ENCODE measurements around the gene GADD45GIP1.
"Not testable (repeated sequence)": the region's sequence is repeated elsewhere in the genome, so short reads cannot be mapped to it uniquely, and the experiment has no call there.

The GADD45GIP1 gene

GRCh38 chr19:12987781-12988180, 30.8 kb upstream of the GADD45GIP1 start:
- no peak for DNase-seq (ENCODE audit: low read depth)

- no peak for DNase-seq (ENCODE audit: low read depth)
These were observed 30.2 kb upstream of the GADD45GIP1 start for GRCh38 chr19:12987190-12987589.

GRCh38 chr19:12986726-12987125, 29.7 kb upstream of the GADD45GIP1 start:
- DNase-seq (ENCODE audit: low read depth): no peak

GRCh38 chr19:12985049-12985776, 28.2 kb upstream of the GADD45GIP1 start:
- no peak for DNase-seq (ENCODE audit: low read depth)

- no peak for DNase-seq (ENCODE audit: low read depth)
These were observed 27.6 kb upstream of the GADD45GIP1 start for GRCh38 chr19:12984683-12985048.

GRCh38 chr19:12984143-12984627, 27.2 kb upstream of the GADD45GIP1 start:
- no peak for DNase-seq (ENCODE audit: low read depth)

GRCh38 chr19:12983542-12984142, 26.6 kb upstream of the GADD45GIP1 start:
- DNase-seq (ENCODE audit: low read depth): peak; percentile 48

- DNase-seq (ENCODE audit: low read depth): no peak
These were observed 26.1 kb upstream of the GADD45GIP1 start for GRCh38 chr19:12983091-12983490.

- no peak for DNase-seq (ENCODE audit: low read depth)
These were observed 25.6 kb upstream of the GADD45GIP1 start for GRCh38 chr19:12982648-12983047.

GRCh38 chr19:12979974-12980373, 23.0 kb upstream of the GADD45GIP1 start:
- DNase-seq (ENCODE audit: low read depth): no peak

GRCh38 chr19:12976109-12976508, 19.1 kb upstream of the GADD45GIP1 start:
- DNase-seq (ENCODE audit: low read depth): not testable (repeated sequence)

- no peak for DNase-seq (ENCODE audit: low read depth)
These were observed 18.3 kb upstream of the GADD45GIP1 start for GRCh38 chr19:12975221-12975741.

- DNase-seq (ENCODE audit: low read depth): no peak
These were observed 17.5 kb upstream of the GADD45GIP1 start for GRCh38 chr19:12974301-12975220.

- DNase-seq (ENCODE audit: low read depth): no peak
These were observed 16.2 kb upstream of the GADD45GIP1 start for GRCh38 chr19:12973236-12973635.

- no peak for DNase-seq (ENCODE audit: low read depth)
These were observed 13.2 kb upstream of the GADD45GIP1 start for GRCh38 chr19:12970070-12970820.

- DNase-seq (ENCODE audit: low read depth): no peak
These were observed 12.4 kb upstream of the GADD45GIP1 start, which contains the start of gene DAND5 for GRCh38 chr19:12969292-12969988. DAND5 (plus strand) TSS chr19:12969576; CDS start chr19:12969661, 85 bp downstream.

GRCh38 chr19:12967907-12968306, 10.9 kb upstream of the GADD45GIP1 start:
- no peak for DNase-seq (ENCODE audit: low read depth)

GRCh38 chr19:12965812-12966135, 8.8 kb upstream of the GADD45GIP1 start:
- DNase-seq (ENCODE audit: low read depth): no peak

- DNase-seq (ENCODE audit: low read depth): peak; percentile 44
These were observed 8.2 kb upstream of the GADD45GIP1 start for GRCh38 chr19:12965017-12965811.

GRCh38 chr19:12959481-12959880, 2.5 kb upstream of the GADD45GIP1 start:
- no peak for DNase-seq (ENCODE audit: low read depth)
